Activated T-helper 2 cell treated with anti-CD3 and anti-CD28 coated beads, Interferon-gamma antibody, Interleukin-2, Interleukin-4, amounts not matched to agents 10 μg/mL and 5 μg/mL and 100 μg/mL, durations not matched to agents 14 hours and 24 hours and 36 hours (primary cell): ENCODE results near the gene VPS4A. TPM values are rescaled to one million over a fixed set of nuclear protein-coding genes. Genes with fewer than 3 reads are reported as not detected.

Experiments
- DNase-seq: peaks from one replicate; pipeline ENCODE4 v3.0.0; 2021; ENCODE audit warnings: low spot score
- H3K27ac Mint-ChIP-seq: one replicate; pipeline ENCODE4 v1.8.0; 2021; ENCODE audit warnings: mixed read lengths
- H3K27me3 Mint-ChIP-seq: one replicate; pipeline ENCODE4 v1.8.0; 2021; ENCODE audit warnings: low read depth, mixed read lengths
- H3K36me3 Mint-ChIP-seq: one replicate; pipeline ENCODE4 v1.8.0; 2021; ENCODE audit warnings: low read depth, mixed read lengths
- H3K4me1 Mint-ChIP-seq: one replicate; pipeline ENCODE4 v1.8.0; 2021; ENCODE audit warnings: low read depth, mixed read lengths
- H3K4me3 Mint-ChIP-seq: one replicate; pipeline ENCODE4 v1.8.0; 2021; ENCODE audit warnings: low read depth, mild to moderate bottlenecking, moderate library complexity, mixed read lengths
- H3K9me3 Mint-ChIP-seq: one replicate; pipeline ENCODE4 v1.8.0; 2021; ENCODE audit warnings: mixed read lengths
- intact Hi-C: fragments of 100-400 bp; cut with micrococcal nuclease; formaldehyde crosslinking; loops from one replicate; pipeline ENCODE4 v1.15.1; 2023
- total RNA-seq: library from RNA; stranded (reverse); gene quantifications from 2 replicates; pipeline ENCODE4 v1.2.3, GENCODE V29; 2022

Gene VPS4A
- total RNA-seq, result 34.6 and 36.3 TPM in 2 replicates

DNA sequence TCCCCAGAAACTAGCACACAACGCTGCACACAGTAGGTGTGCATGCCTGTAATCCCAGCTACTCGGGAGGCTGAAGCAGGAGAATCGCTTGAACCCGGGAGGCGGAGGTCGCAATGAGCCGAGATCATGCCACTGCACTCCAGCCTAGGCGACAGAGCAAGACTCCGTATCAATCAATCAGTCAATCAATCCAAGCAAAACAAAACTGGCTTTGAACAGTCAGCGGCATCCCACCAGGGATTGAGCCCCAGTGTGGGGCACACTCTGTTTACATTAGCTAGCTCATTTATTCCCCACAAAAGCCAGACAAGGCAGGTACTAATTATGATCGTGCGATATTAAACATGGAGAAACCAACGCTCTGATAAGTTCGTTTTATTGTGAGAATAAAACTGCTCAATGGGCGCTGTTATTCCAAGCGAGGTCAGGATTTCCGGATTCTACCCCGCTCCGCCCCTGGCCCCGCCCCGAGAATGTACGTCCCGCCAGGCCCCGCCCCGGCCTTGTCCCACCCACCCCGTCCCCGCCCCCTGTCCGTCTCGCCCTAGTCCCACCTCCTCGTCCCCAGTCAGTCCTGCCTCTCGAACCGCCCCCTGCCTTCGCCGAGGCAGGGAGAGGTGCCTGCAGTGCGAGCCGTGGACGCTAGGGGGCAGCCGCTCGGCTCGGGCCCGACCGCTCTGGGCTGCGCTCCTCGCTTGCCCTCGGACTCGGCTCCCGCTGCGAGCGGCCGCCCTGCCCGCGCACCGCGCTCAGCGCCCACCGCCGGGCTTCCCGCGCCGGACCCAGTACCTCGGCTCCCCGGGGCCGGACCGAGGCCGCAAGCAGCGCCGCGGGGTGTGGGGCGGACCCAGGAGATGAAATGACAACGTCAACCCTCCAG lies at the start of gene VPS4A:
Gene VPS4A, plus strand, starts transcription at position 698 of the 880 bp plus-strand sequence. Its CDS starts 162 bp downstream, at position 860.
- Mint-ChIP-seq H3K27ac (peak within 1 kb of the TSS; percentile 98), H3K4me3 (peak within 1 kb of the TSS; percentile 100), H3K27me3 (no peaks in the 10 kb centered on the region), H3K4me1 (peaks cover 17% of the 10 kb centered on the region), H3K9me3 (no peaks in the 10 kb centered on the region), H3K36me3 (peaks cover 40% of the 10 kb centered on the region)
- DNase-seq, result peak; percentile 97
- intact Hi-C loops, result loop anchor here (1.0 kb wide), 2 partner anchors 19 to 28 kb away; partner anchors contain the start of genes COG8, NIP7 and PDF

DNA sequence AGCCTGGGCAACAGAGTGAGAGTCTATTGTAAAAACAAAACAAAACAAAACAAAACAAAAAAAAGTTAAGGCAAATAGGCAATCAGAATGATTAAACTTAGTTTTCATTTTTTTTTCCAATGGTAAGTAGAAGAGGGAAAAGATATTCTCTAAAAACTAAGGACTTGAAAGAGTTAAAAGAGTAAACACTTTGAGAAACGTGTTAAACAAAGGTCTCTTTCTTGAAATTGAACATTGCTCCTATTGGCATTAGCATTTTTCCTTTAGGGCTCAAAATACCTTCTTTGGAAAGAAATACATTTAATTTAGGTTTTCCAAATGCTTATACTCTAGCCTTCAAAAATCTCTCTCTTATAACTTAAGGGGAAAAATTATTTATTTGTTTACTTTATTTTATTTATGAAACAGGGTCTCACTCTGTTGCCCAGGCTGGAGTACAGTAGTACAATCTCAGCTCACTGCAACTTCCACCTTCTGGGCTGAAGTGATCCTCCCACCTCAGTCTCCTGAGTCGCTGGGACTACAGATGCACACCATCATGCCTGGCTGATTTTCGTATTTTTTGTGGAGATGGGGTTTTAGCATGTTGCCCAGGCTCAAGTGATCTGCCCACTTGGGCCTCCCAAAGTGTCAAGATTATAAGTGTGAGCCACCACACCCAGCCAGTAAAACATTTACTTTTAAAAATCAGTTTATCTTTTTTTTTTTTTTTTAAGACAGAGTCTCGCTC lies 44.7 kb upstream of the VPS4A start:
- Mint-ChIP-seq H3K4me3 (no peak overlapping the region), H3K9me3 (no peaks in the 10 kb centered on the region), H3K36me3 (peaks cover 26% of the 10 kb centered on the region), H3K27ac (no peak overlapping the region), H3K27me3 (no peaks in the 10 kb centered on the region), H3K4me1 (peaks cover 5% of the 10 kb centered on the region)
- intact Hi-C loops, result no loop called here
- DNase-seq, result no peak

DNA sequence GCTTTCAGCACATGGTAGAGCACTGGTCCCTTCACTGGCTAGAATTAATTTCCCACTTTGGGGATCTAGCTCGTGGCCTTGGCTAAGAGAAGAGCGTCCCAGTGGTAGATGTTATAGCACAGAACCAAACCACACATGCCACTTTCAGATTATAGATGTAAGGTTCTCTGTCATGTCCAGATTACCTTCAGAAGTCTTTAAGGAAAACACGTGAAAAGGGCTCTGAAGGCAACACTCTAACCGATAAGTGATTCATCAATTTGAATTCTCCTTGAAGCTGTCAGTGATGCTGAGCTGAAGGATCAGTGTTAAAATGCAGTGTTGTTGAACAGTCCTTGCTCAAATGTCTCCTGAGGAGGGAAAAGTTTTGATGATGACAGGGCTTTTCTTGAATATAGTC lies 43.5 kb upstream of the VPS4A start:
- peaks cover 26% of the 10 kb centered on the region for H3K36me3 Mint-ChIP-seq
- no peak for DNase-seq
- peak overlapping the region; percentile 31 for H3K27ac Mint-ChIP-seq
- no peaks in the 10 kb centered on the region for H3K9me3 Mint-ChIP-seq
- H3K4me3 Mint-ChIP-seq, result no peak overlapping the region
- H3K27me3 Mint-ChIP-seq, result no peaks in the 10 kb centered on the region
- intact Hi-C loops, result no loop called here
- H3K4me1 Mint-ChIP-seq, result peaks cover 5% of the 10 kb centered on the region

DNA sequence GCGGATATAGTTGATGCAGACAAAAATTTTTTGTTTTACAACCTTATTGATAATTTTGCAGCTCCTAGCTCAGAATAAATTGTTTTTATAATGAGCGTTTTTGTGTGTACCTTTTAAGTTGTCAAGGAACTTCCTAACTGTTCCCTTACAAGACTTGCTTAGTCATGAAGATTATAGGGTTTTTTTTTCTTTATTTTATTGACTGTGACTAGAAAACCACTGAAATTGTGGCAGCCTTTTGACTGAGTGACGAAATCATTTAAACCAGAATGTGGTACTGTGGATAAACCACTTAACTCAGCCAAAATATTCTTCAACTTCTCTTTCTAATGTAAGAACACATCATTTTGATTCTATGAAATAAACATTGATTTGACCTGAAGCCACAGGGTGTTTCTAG lies 40.8 kb upstream of the VPS4A start:
- Mint-ChIP-seq H3K9me3 (no peaks in the 10 kb centered on the region), H3K27me3 (no peaks in the 10 kb centered on the region), H3K4me1 (peaks cover 5% of the 10 kb centered on the region), H3K36me3 (peaks cover 27% of the 10 kb centered on the region), H3K4me3 (no peak overlapping the region), H3K27ac (no peak overlapping the region)
- intact Hi-C loops, result no loop called here
- DNase-seq, result no peak

DNA sequence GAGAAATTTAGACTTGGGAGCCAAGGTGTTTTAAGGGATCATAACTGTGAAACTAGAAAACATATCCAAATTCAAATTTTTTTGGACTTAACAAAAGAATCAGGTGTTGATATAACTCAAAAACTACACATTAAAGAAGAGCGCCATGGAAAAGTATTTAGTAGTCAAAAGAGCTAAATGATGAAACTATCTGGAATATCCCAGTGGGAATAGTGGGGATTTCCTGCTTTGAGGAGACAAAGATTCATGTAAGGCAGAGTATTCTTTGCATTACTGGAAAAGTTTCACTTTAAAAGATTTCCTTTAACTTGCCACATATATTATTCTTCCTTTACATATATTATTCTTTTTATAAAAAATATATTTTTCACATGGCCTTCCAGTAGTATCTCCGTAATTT lies 40.3 kb upstream of the VPS4A start:
- intact Hi-C loops, result no loop called here
- Mint-ChIP-seq H3K27ac (no peak overlapping the region), H3K9me3 (no peaks in the 10 kb centered on the region), H3K4me3 (no peak overlapping the region), H3K27me3 (no peaks in the 10 kb centered on the region), H3K4me1 (peaks cover 5% of the 10 kb centered on the region), H3K36me3 (peaks cover 27% of the 10 kb centered on the region)
- no peak for DNase-seq

DNA sequence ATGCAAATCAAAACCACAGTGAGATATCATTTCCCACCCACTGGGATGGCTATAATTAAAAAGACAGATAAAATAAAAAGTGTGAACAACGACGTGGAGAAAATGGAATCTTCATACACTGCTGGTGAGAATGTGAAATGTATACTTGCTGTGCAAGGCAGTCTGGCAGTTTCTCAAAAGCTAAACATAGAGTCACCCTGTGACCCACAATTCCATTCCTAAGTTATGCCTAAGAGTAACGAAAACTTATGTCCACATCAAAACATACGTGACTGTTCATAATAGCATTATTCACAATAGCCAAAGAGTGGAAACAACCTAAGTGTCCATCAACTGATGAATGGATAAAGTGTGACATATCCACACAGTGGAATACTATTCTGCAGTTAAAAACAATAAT lies 38.1 kb upstream of the VPS4A start:
- Mint-ChIP-seq H3K9me3 (no peaks in the 10 kb centered on the region), H3K4me3 (no peak overlapping the region), H3K36me3 (peaks cover 27% of the 10 kb centered on the region), H3K27ac (no peak overlapping the region), H3K27me3 (no peaks in the 10 kb centered on the region), H3K4me1 (peaks cover 3% of the 10 kb centered on the region)
- intact Hi-C loops, result no loop called here
- no peak for DNase-seq

DNA sequence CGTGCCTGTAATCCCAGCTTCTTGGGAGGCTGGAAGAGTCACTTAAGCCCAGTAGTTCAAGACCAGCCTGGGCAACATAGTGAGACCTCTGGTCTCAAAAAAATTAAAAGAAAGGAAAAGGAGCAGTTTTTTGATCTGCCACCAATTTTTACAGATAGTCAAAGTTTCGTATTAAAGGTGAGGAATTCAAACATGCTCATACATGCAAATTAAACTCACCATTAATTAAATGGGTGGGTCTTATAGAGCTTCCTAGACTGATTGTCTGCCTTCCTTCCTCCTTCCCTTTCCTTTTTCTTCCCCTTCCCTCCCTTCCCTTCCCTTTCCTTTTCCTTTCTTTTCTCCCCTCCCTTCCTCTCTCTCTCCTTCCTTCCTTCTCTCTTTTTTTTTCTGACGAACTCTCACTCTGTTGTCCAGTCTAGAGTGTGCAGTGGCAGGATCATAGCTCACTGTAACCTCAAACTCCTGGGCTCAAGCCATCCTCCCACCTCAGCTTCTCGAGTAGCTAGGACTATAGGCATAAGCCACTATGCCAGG lies 36.4 kb upstream of the VPS4A start:
- no peaks in the 10 kb centered on the region for H3K27me3 Mint-ChIP-seq
- intact Hi-C loops, result no loop called here
- no peak for DNase-seq
- peaks cover 3% of the 10 kb centered on the region for H3K4me1 Mint-ChIP-seq
- H3K4me3 Mint-ChIP-seq, result no peak overlapping the region
- no peaks in the 10 kb centered on the region for H3K9me3 Mint-ChIP-seq
- no peak overlapping the region for H3K27ac Mint-ChIP-seq
- H3K36me3 Mint-ChIP-seq, result peaks cover 29% of the 10 kb centered on the region

DNA sequence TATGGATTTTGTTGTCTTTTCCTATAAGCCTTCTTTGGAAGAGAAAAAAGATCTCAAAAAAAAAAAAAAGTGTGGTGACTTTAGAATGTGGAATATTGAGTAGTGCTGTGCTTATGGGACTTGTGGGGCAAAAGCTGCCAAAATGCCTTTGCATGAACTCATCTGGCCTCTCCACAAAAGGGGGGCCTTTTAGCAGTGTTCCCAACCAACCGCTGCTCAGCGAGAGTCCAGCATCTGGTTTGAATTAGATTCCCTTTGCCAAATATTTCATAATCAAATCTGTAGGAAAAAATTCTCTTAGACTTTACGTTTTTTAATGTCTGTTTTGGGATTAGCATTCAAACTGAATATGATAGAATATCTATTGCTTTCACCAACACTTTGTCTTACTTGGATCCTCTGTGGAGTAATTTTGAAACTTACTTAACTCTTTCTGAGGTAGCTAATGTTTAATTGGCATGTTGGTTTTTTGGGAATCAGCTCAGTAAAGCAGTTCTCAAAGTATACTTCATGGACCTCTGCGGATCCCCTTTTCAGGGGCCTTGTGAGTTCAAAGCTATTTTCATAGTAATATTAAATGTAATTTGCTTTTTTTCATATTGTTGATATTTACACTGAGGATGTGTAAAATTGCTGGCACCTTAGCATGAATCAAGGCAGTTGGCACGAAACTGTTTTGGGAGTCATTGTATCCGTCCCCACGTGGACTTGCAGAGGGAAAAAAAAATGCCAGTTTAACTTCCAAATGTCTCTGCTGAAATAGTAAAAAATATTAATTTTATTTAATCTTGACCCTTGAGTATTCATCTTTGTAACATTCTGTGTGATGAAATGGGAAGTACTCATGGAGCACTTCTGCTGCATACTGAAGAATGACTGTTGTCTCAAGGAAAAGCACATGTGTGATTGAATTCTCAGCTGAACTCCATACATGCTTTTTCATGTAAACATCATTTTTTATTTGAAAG lies 34.7 kb upstream of the VPS4A start:
- no peak for DNase-seq
- no peaks in the 10 kb centered on the region for H3K4me1 Mint-ChIP-seq
- intact Hi-C loops, result no loop called here
- no peak overlapping the region for H3K4me3 Mint-ChIP-seq
- H3K27ac Mint-ChIP-seq, result no peak overlapping the region
- peaks cover 21% of the 10 kb centered on the region for H3K36me3 Mint-ChIP-seq
- H3K9me3 Mint-ChIP-seq, result no peaks in the 10 kb centered on the region
- H3K27me3 Mint-ChIP-seq, result no peaks in the 10 kb centered on the region

DNA sequence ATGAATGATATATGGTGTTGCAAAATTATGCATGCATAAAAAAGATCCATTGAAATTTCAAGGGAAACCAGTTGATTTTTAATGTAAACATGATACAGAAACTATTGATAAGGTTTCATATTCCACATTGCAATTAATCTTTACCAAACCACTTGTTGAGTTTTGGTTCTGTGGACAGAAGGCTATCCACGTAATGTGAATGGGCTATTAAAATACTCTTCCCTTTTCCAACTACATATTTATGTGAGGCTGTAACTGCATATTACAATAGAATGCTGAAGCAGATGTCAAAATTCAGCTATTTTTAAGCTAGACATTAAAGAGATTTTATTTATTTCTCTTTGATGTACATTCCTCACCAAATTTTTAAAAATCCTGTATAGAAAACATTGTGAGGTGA lies 33.7 kb upstream of the VPS4A start:
- no peak overlapping the region for H3K4me3 Mint-ChIP-seq
- H3K9me3 Mint-ChIP-seq, result no peaks in the 10 kb centered on the region
- no peak overlapping the region for H3K27ac Mint-ChIP-seq
- no peaks in the 10 kb centered on the region for H3K27me3 Mint-ChIP-seq
- H3K4me1 Mint-ChIP-seq, result no peaks in the 10 kb centered on the region
- DNase-seq, result no peak
- intact Hi-C loops, result no loop called here
- H3K36me3 Mint-ChIP-seq, result peaks cover 18% of the 10 kb centered on the region

DNA sequence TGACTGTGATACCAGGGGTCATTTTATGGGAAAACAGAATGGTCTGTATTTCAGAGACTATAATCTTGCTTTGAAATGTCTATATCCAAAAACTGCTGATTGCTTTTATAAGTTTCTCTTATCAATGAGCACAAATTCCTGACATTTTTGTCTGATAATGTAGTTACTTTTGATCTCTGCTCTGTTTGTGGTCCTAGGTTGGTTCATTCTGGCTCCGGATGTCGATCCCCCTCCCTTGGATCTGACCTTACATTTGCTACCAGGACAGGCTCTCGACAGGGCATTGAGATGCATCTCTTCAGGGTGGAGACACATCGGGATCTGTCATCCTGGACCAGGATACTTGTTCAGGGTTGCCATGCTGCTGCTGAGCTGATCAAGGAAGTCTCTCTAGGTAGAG lies 27.3 kb upstream of the VPS4A start:
- no peak overlapping the region for H3K27ac Mint-ChIP-seq
- intact Hi-C loops, result no loop called here

DNA sequence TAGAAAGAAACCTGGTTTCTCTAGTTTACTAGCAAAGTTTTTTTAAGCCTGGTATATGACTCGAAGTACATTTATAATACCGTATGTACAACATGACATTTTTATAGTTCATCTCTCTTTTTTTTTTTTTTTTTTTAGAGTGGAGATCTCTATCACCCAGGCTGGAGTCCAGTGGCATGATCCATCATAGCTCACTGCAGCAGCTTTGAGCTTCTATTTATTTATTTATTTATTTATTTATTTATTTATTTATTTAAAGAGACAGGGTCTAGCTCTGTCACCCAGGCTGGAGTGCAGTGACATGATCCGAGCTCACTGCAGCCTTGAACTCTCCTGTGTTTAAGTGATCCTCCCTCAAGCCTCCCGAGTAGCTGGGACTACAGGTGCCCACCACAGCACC lies 25.9 kb upstream of the VPS4A start:
- Mint-ChIP-seq H3K4me1 (no peaks in the 10 kb centered on the region), H3K27me3 (no peaks in the 10 kb centered on the region), H3K4me3 (no peak overlapping the region), H3K36me3 (peaks cover 5% of the 10 kb centered on the region), H3K27ac (no peak overlapping the region), H3K9me3 (no peaks in the 10 kb centered on the region)
- no peak for DNase-seq
- intact Hi-C loops, result no loop called here

More for the DNA sequence above, 27.3 kb upstream of the VPS4A start:
- Mint-ChIP-seq H3K36me3 (peaks cover 8% of the 10 kb centered on the region), H3K27me3 (no peaks in the 10 kb centered on the region), H3K4me3 (no peak overlapping the region), H3K4me1 (no peaks in the 10 kb centered on the region), H3K9me3 (no peaks in the 10 kb centered on the region)
- DNase-seq, result no peak
